ENCODE results near the gene CHEK1. TPM values are rescaled to one million over a fixed set of nuclear protein-coding genes. Genes with fewer than 3 reads are reported as not detected.

CHEK1 gene
- total RNA-seq, 6 experiments from 2014 or later = 23.8 to 43.6 (median 39.7) TPM

DNA sequence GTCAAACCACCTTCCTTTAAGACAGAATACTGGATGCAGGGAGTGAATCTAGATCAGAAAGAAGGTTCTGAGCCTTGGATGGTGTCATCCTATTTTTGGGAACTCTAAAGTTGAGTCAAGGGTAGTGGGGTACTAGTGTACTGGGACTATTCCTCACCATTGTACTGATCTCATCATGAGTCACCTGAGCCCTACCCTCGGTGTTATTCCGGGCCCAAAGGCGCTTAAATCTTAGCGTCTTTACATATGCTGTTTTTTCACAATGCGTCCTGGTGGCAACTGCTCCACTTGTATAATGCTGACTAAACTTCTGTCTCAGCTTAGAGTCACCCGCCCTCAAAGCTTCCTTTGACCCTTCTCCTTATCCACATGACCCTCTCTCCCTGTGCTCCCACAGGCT lies 95.8 kb downstream of the CHEK1 start:
- TF ChIP-seq, protein P1, sequence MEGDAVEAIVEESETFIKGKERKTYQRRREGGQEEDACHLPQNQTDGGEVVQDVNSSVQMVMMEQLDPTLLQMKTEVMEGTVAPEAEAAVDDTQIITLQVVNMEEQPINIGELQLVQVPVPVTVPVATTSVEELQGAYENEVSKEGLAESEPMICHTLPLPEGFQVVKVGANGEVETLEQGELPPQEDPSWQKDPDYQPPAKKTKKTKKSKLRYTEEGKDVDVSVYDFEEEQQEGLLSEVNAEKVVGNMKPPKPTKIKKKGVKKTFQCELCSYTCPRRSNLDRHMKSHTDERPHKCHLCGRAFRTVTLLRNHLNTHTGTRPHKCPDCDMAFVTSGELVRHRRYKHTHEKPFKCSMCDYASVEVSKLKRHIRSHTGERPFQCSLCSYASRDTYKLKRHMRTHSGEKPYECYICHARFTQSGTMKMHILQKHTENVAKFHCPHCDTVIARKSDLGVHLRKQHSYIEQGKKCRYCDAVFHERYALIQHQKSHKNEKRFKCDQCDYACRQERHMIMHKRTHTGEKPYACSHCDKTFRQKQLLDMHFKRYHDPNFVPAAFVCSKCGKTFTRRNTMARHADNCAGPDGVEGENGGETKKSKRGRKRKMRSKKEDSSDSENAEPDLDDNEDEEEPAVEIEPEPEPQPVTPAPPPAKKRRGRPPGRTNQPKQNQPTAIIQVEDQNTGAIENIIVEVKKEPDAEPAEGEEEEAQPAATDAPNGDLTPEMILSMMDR (IDR thresholded peaks at IDR 0.05) = no peak
- H3K36me3 Mint-ChIP-seq (ENCODE audit: low read depth) = no peaks in the 10 kb centered on the region
- H3K9me3 Mint-ChIP-seq = no peaks in the 10 kb centered on the region
- no peak overlapping the region for H3K4me3 Mint-ChIP-seq
- no peak for DNase-seq
- no peaks in the 10 kb centered on the region; the same call in 1 of the 2 replicates for H3K4me1 Mint-ChIP-seq (ENCODE audit: low read depth)
- peaks cover 10% of the 10 kb centered on the region; the same call in 1 of the 2 replicates for H3K27me3 Mint-ChIP-seq (ENCODE audit: insufficient read depth)
- H3K27ac Mint-ChIP-seq = no peak overlapping the region

DNA sequence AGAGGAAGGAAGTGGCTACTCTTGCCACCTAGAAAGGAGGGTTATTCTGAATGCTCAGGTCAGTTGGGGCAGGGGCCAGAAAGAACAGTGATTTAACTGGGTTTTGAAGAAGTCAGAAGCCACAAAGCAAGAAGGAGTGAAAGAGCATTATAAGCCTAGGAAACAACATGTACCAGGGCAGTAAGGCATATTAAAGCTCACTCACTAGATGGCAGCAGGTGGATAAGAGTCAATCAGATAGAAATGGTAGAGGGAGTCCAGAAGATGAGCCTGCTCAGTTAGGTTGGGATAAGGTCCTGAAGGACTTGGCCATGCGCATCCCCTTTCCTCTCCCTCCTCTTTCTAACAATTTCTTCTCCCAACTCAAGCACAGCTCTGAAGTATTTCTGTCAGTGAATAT lies 99.2 kb downstream of the CHEK1 start:
- H3K4me1 Mint-ChIP-seq (ENCODE audit: low read depth) = no peaks in the 10 kb centered on the region; the same call in 1 of the 2 replicates
- peak; percentile 15 for DNase-seq

More for the DNA sequence above, 99.2 kb downstream of the CHEK1 start:
- TF ChIP-seq, protein P1 (IDR thresholded peaks at IDR 0.05) = peak; percentile 43; the same call in 1 of the 2 replicates
- Mint-ChIP-seq H3K4me3 (no peak overlapping the region), H3K27ac (no peak overlapping the region), H3K27me3 (ENCODE audit: insufficient read depth) (peaks cover 12% of the 10 kb centered on the region; the same call in 1 of the 2 replicates), H3K36me3 (ENCODE audit: low read depth) (no peaks in the 10 kb centered on the region), H3K9me3 (no peaks in the 10 kb centered on the region)

Other genes with a start within 250 kb of the CHEK1 start
- 10 to 100 TPM in 3 of 6 experiments, 1 to 10 TPM in 3; 9.2 to 11.3 (median 10.0) TPM for gene FEZ1, start 128.9 kb upstream of the CHEK1 start, total RNA-seq (2021; fragmentation: NEBNext Ultra II Directional; extraction: Animal tissue kit (Norgen Biotek cat#: 25700))
- 10 to 100 TPM; 73.8 to 92.1 (median 86.0) TPM for gene EI24, start 55.7 kb upstream of the CHEK1 start, total RNA-seq (2021; fragmentation: NEBNext Ultra II Directional; extraction: Animal tissue kit (Norgen Biotek cat#: 25700))
- gene STT3A, start 32.3 kb upstream of the CHEK1 start, total RNA-seq (2021; fragmentation: NEBNext Ultra II Directional; extraction: Animal tissue kit (Norgen Biotek cat#: 25700)) = 100 to 1,000 TPM; 265 to 280 (median 269) TPM
- not detected for gene ACRV1, start 55.7 kb downstream of the CHEK1 start, total RNA-seq (2021; fragmentation: NEBNext Ultra II Directional; extraction: Animal tissue kit (Norgen Biotek cat#: 25700))
- not detected for gene PATE1, start 121.1 kb downstream of the CHEK1 start, total RNA-seq (2021; fragmentation: NEBNext Ultra II Directional; extraction: Animal tissue kit (Norgen Biotek cat#: 25700))
- under 1 TPM in 1 of 6 experiments, not detected in 5; 0.11 TPM for gene PATE2, start 153.7 kb downstream of the CHEK1 start, total RNA-seq (2021; fragmentation: NEBNext Ultra II Directional; extraction: Animal tissue kit (Norgen Biotek cat#: 25700))
- gene PATE3, start 163.0 kb downstream of the CHEK1 start, total RNA-seq (2021; fragmentation: NEBNext Ultra II Directional; extraction: Animal tissue kit (Norgen Biotek cat#: 25700)) = not detected
- not detected for gene PATE4, start 208.2 kb downstream of the CHEK1 start, total RNA-seq (2021; fragmentation: NEBNext Ultra II Directional; extraction: Animal tissue kit (Norgen Biotek cat#: 25700))

Measured in HFFc6 (cell line).